OCI-LY3 (cell line): Measurements from ENCODE around the gene EPHB2.

Experiments used
- CTCF ChIP-seq: fragments of 200-600, 300-600 bp; sonication (generic); IDR thresholded peaks from 2 replicates; pipeline ENCODE4 v1.5.1; 2014; ENCODE audit warnings: antibody characterized with exemption, low read length, low read depth
- EZH2phosphoT487 ChIP-seq: fragments of 200-600 bp; shearing (Covaris generic); IDR thresholded peaks from 2 replicates; pipeline ENCODE4 v1.6.1; 2018; ENCODE audit warnings: antibody characterized with exemption, mixed run types, low read depth

GRCh38 chr1:22739648-22740385 lies 29.2 kb downstream of the EPHB2 start:
- TF ChIP-seq CTCF (no peak), EZH2phosphoT487 (no peak)
